ENCODE measurements around the gene PPIL1. TPM values are rescaled to one million over a fixed set of nuclear protein-coding genes. Genes with fewer than 3 reads are reported as not detected.

PPIL1 gene
- total RNA-seq, 1 experiment from 2014 or later = 87.8 TPM

DNA sequence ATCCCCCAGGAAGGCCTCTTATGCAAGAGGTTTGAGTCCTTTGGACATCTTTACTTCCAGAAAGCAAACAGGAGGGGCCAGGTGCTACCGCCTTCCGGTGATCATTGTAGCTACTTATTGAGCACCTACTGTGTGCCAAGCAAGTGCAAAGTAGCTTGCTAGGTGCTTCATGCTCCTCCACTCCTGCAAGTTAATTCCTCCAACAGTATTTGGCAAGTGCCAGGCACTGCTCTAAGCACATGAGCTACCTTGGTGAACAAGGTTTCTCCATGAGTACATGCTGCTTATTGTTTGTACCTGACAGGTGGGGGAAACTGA is 37.6 kb downstream of the PPIL1 start:
- peaks cover 28% of the 10 kb centered on the region; the same call in 1 of the 2 replicates for H3K27me3 ChIP-seq (ENCODE audit: insufficient read depth, low read length)
- H3K9me3 Mint-ChIP-seq = peaks cover 0 to 6% of the 10 kb centered on the region in 2 experiments; a peak in 2 of 5 replicates
- H2BK15ac ChIP-seq (ENCODE audit: low read depth, low read length) = no peak overlapping the region
- peaks cover 0 to 3% (median 0%) of the 10 kb centered on the region in 3 experiments; a peak in 1 of 7 replicates for H3K36me3 Mint-ChIP-seq (ENCODE audit: insufficient read depth in 1 of 3, low read depth in 3 of 3)
- H3K9me3 ChIP-seq (ENCODE audit: control insufficient read depth, low read depth, low read length) = no peaks in the 10 kb centered on the region
- no peaks in the 10 kb centered on the region for H3K79me1 ChIP-seq (ENCODE audit: insufficient read depth, low read depth, low read length, poor library complexity, severe bottlenecking)
- H3K23me2 ChIP-seq (ENCODE audit: insufficient read length, low read depth, low read length, poor library complexity, severe bottlenecking) = peaks cover 17% of the 10 kb centered on the region
- no peak overlapping the region for H2BK20ac ChIP-seq (ENCODE audit: low read depth, low read length, poor library complexity, severe bottlenecking)
- H2AFZ ChIP-seq (ENCODE audit: low read length) = no peak overlapping the region
- H2BK12ac ChIP-seq (ENCODE audit: insufficient read length, low read depth, low read length) = no peak overlapping the region
- H4K8ac ChIP-seq (replicated peaks; ENCODE audit: insufficient read length, low read depth, low read length) = no peak overlapping the region
- H3K27ac ChIP-seq (ENCODE audit: insufficient read length, low read depth, low read length) = no peak overlapping the region
- no peak overlapping the region for H3T11ph ChIP-seq (ENCODE audit: low read length)
- H2BK5ac ChIP-seq (ENCODE audit: insufficient read length, low read length) = no peak overlapping the region
- H4K5ac ChIP-seq (ENCODE audit: insufficient read length, low read depth, low read length) = no peak overlapping the region
- no peak overlapping the region for H3K4me2 ChIP-seq (ENCODE audit: insufficient read depth, insufficient read length, low read length)
- H3K4me1 ChIP-seq (ENCODE audit: insufficient read depth, low read length) = peaks cover 3% of the 10 kb centered on the region; the same call in 1 of the 2 replicates
- H3K4me1 Mint-ChIP-seq = peaks cover 19 to 23% of the 10 kb centered on the region in 2 experiments
- no peak overlapping the region for H3K56ac ChIP-seq (ENCODE audit: insufficient read length, low read depth, low read length)
- no peak overlapping the region for H3K4me3 Mint-ChIP-seq
- H3K79me2 ChIP-seq (ENCODE audit: insufficient read depth, low read length) = no peaks in the 10 kb centered on the region
- H3K27me3 Mint-ChIP-seq (ENCODE audit: low read depth) = peaks cover 74% of the 10 kb centered on the region
- H2AK5ac ChIP-seq (ENCODE audit: insufficient read length, low read length) = no peak overlapping the region
- no peaks in the 10 kb centered on the region for H4K20me1 ChIP-seq (ENCODE audit: control insufficient read depth, insufficient read depth, insufficient read length)
- WGBS (ENCODE audit: extremely low coverage, insufficient read length, low lambda C conversion rate) = no CpG with 5 or more reads among the region's 2 CpGs
- H3K18ac ChIP-seq (ENCODE audit: insufficient read length, low read depth, low read length) = no peak overlapping the region
- no peak overlapping the region for H3K23ac ChIP-seq (ENCODE audit: insufficient read length, low read depth, low read length)
- H3K9ac ChIP-seq (ENCODE audit: extremely low read depth, insufficient read length, low read length) = no peak overlapping the region
- no peak overlapping the region for H3K14ac ChIP-seq (ENCODE audit: insufficient read depth, low read length)
- TF ChIP-seq, protein P1, sequence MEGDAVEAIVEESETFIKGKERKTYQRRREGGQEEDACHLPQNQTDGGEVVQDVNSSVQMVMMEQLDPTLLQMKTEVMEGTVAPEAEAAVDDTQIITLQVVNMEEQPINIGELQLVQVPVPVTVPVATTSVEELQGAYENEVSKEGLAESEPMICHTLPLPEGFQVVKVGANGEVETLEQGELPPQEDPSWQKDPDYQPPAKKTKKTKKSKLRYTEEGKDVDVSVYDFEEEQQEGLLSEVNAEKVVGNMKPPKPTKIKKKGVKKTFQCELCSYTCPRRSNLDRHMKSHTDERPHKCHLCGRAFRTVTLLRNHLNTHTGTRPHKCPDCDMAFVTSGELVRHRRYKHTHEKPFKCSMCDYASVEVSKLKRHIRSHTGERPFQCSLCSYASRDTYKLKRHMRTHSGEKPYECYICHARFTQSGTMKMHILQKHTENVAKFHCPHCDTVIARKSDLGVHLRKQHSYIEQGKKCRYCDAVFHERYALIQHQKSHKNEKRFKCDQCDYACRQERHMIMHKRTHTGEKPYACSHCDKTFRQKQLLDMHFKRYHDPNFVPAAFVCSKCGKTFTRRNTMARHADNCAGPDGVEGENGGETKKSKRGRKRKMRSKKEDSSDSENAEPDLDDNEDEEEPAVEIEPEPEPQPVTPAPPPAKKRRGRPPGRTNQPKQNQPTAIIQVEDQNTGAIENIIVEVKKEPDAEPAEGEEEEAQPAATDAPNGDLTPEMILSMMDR (conservative IDR thresholded peaks at IDR 0.05) = no peak
- no peak for DNase-seq
- H3K4ac ChIP-seq (ENCODE audit: low read depth, low read length) = no peak overlapping the region
- H4K91ac ChIP-seq (ENCODE audit: insufficient read length, low read depth, low read length) = no peak overlapping the region
- no peak overlapping the region for H2BK120ac ChIP-seq (ENCODE audit: low read depth, low read length, poor library complexity, severe bottlenecking)
- H3K27ac Mint-ChIP-seq = no peak overlapping the region

Data from H9 (cell line).